Keratinocyte (primary cell): Measurements from ENCODE around the gene ITCH. TPM values are rescaled to one million over a fixed set of nuclear protein-coding genes. Genes with fewer than 3 reads are reported as not detected.
A peak's percentile ranks its signal among the peaks of the same experiment; 100 is the strongest.

Source experiments
- DNase-seq: peaks from one replicate; pipeline ENCODE4 v3.0.0-alpha.2; 2011; ENCODE audit warnings: low read depth, missing footprints, low spot score
- FAIRE-seq: peaks from 2 replicates; lab custom pipeline; 2011; peaks lifted over from hg19 to GRCh38; lab: Jason Lieb, UNC
- H2AFZ ChIP-seq: 2 replicates; pipeline ENCODE4 v1.6.0; 2012; ENCODE audit warnings: low read length, control low read depth, inconsistent platforms; ENCODE audit not compliant: control insufficient read depth
- H3K27ac ChIP-seq: 2 replicates; pipeline ENCODE4 v1.5.1; 2011; ENCODE audit warnings: low read length; ENCODE audit not compliant: control insufficient read depth, insufficient read depth
- H3K27me3 ChIP-seq: 3 replicates; pipeline ENCODE4 v1.6.0; 2011; ENCODE audit warnings: low read length; ENCODE audit not compliant: control insufficient read depth, insufficient read depth; ENCODE audit errors: extremely low read depth
- H3K36me3 ChIP-seq, 2 experiments: 2 replicates in 1 of 2; 3 replicates in 1 of 2; pipeline ENCODE4 v1.5.1; 2011; ENCODE audit warnings: low read length in 2 of 2, mild to moderate bottlenecking in 1 of 2; ENCODE audit not compliant: control insufficient read depth in 2 of 2, insufficient read depth in 2 of 2; ENCODE audit errors: extremely low read depth in 1 of 2
- H3K4me1 ChIP-seq: 3 replicates; pipeline ENCODE4 v1.5.1; 2011; ENCODE audit warnings: low read length; ENCODE audit not compliant: control insufficient read depth, insufficient read depth; ENCODE audit errors: extremely low read depth
- H3K4me2 ChIP-seq: 3 replicates; pipeline ENCODE4 v1.6.0; 2011; ENCODE audit warnings: low read depth, low read length; ENCODE audit not compliant: control insufficient read depth, insufficient read depth; ENCODE audit errors: extremely low read depth
- H3K4me3 ChIP-seq, 3 experiments: fragments of 200-600 bp in 1 of 3; sonication (generic) in 1 of 3; 2 replicates in 2 of 3; 3 replicates in 1 of 3; pipeline ENCODE4 v1.5.1; 2011 to 2016; ENCODE audit warnings: low read length in 3 of 3, mild to moderate bottlenecking in 3 of 3, control low read depth in 2 of 3, inconsistent platforms in 1 of 3, low read depth in 1 of 3, mixed read lengths in 1 of 3, mixed run types in 1 of 3, moderate library complexity in 1 of 3; ENCODE audit not compliant: control insufficient read depth in 2 of 3, insufficient read depth in 2 of 3; ENCODE audit errors: extremely low read depth in 1 of 3
- H3K79me2 ChIP-seq: 2 replicates; pipeline ENCODE4 v1.6.0; 2012; ENCODE audit warnings: low read length; ENCODE audit not compliant: control insufficient read depth, insufficient read depth
- H3K9ac ChIP-seq: 3 replicates; pipeline ENCODE4 v1.6.0; 2011; ENCODE audit warnings: low read length; ENCODE audit not compliant: control insufficient read depth, insufficient read depth; ENCODE audit errors: extremely low read depth
- H3K9me1 ChIP-seq: 3 replicates; pipeline ENCODE4 v1.6.0; 2011; ENCODE audit warnings: low read length; ENCODE audit not compliant: control insufficient read depth, insufficient read depth; ENCODE audit errors: extremely low read depth
- H3K9me3 ChIP-seq: 2 replicates; pipeline ENCODE4 v1.5.1; 2012; ENCODE audit warnings: low read depth, low read length; ENCODE audit not compliant: control insufficient read depth
- H4K20me1 ChIP-seq: 3 replicates; pipeline ENCODE4 v1.6.0; 2011; ENCODE audit warnings: low read length; ENCODE audit not compliant: control insufficient read depth, insufficient read depth; ENCODE audit errors: extremely low read depth
- EZH2 ChIP-seq: IDR thresholded peaks from one replicate; pipeline ENCODE4 v1.6.1; 2012; ENCODE audit warnings: inconsistent platforms, mild to moderate bottlenecking, low read length, moderate library complexity
- dilution Hi-C: fragments of 300-500 bp; cut with MboI; formaldehyde crosslinking; loops from one replicate; pipeline ENCODE4 v1.7.0; 2020; ENCODE audit warnings: low sequenced_read_pairs; ENCODE audit not compliant: extremely low pct_ligation_motif_present
- polyA plus RNA-seq, 5 experiments: library from polyadenylated mRNA; depleted of rRNA in 3 of 5; stranded (reverse) in 3 of 5; stranded (forward) in 1 of 5; unstranded in 1 of 5; fragments of >200 nt; gene quantifications; 1 replicate in 1 of 5; 2 replicates in 3 of 5; 3 replicates in 1 of 5; pipeline versions ENCODE4 v1.2.1 to v1.2.3, GENCODE V29; 2011 to 2012; ENCODE audit warnings: missing spikeins in 2 of 5, low read depth in 1 of 5, low replicate concordance in 1 of 5
- TF ChIP-seq, protein P1 (sequence below), 3 experiments: IDR thresholded peaks in 1 of 3; conservative IDR thresholded peaks in 1 of 3; optimal IDR thresholded peaks in 1 of 3; 2 replicates in 2 of 3; 3 replicates in 1 of 3; pipeline versions ENCODE3 to v1.5.1; 2011; ENCODE audit warnings: low read length in 3 of 3, mild to moderate bottlenecking in 3 of 3, moderate library complexity in 2 of 3, control low read depth in 1 of 3, inconsistent platforms in 1 of 3; ENCODE audit not compliant: insufficient read depth in 2 of 3; ENCODE audit errors: extremely low read depth in 1 of 3

The ITCH gene
- polyA plus RNA-seq, 1 donor (not counting 4 experiments of a cell fraction or from before 2014, with no cell fraction given) = 42.5 TPM

DNA sequence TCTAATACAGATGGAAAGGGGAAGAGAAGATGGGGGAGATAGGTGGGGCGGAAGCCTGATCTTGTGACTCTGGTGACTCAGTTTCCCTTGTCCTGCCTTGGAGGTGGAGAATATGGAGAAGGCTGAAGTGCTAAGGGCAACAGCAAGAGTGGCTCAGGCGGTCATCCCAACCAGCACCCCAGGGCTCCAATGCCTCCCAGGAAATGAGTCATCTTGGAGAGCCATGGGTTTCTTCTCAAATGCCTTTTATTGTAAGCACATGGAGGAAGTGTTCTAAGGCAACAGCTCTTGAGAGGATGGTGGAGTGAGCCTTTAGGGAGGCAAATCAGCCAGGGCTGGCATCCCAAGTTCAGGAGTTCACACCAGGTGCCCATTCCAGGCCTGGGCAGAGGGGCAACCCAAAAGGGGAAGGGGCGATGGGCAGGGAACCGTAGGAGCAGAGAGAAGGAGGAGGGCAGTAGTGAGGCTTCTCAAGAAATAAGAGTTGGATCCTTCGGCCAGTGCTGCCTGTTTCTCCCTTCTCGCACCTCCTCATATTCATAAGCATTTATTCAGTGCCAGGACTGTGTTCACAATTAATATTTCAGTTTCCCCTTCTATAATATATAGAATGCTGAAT lies 46.8 kb upstream of the ITCH start:
- Histone ChIP-seq H2AFZ (peak overlapping the region; percentile 44), H4K20me1 (no peaks in the 10 kb centered on the region), H3K9me3 (peaks cover 2% of the 10 kb centered on the region), H3K27me3 (no peaks in the 10 kb centered on the region), H3K4me3 (no peak overlapping the region), H3K36me3 (no peaks in the 10 kb centered on the region), H3K79me2 (no peaks in the 10 kb centered on the region), H3K27ac (peak overlapping the region; percentile 88), H3K9ac (peak overlapping the region; percentile 30), H3K4me2 (peak overlapping the region; percentile 57), H3K9me1 (no peaks in the 10 kb centered on the region), H3K4me1 (peaks cover 53% of the 10 kb centered on the region)
- TF ChIP-seq, protein P1, sequence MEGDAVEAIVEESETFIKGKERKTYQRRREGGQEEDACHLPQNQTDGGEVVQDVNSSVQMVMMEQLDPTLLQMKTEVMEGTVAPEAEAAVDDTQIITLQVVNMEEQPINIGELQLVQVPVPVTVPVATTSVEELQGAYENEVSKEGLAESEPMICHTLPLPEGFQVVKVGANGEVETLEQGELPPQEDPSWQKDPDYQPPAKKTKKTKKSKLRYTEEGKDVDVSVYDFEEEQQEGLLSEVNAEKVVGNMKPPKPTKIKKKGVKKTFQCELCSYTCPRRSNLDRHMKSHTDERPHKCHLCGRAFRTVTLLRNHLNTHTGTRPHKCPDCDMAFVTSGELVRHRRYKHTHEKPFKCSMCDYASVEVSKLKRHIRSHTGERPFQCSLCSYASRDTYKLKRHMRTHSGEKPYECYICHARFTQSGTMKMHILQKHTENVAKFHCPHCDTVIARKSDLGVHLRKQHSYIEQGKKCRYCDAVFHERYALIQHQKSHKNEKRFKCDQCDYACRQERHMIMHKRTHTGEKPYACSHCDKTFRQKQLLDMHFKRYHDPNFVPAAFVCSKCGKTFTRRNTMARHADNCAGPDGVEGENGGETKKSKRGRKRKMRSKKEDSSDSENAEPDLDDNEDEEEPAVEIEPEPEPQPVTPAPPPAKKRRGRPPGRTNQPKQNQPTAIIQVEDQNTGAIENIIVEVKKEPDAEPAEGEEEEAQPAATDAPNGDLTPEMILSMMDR (optimal IDR thresholded peaks at IDR 0.05 in 1 of 3, IDR thresholded peaks at IDR 0.05 in 1 of 3, conservative IDR thresholded peaks at IDR 0.05 in 1 of 3; ENCODE audit: extremely low read depth in 1 of 3, insufficient read depth in 2 of 3, low read length in 3 of 3) = no peak
- no peak for TF ChIP-seq EZH2
- FAIRE-seq (peak; percentile 81), DNase-seq (peak; percentile 66)
- dilution Hi-C loops = no loop called here

DNA sequence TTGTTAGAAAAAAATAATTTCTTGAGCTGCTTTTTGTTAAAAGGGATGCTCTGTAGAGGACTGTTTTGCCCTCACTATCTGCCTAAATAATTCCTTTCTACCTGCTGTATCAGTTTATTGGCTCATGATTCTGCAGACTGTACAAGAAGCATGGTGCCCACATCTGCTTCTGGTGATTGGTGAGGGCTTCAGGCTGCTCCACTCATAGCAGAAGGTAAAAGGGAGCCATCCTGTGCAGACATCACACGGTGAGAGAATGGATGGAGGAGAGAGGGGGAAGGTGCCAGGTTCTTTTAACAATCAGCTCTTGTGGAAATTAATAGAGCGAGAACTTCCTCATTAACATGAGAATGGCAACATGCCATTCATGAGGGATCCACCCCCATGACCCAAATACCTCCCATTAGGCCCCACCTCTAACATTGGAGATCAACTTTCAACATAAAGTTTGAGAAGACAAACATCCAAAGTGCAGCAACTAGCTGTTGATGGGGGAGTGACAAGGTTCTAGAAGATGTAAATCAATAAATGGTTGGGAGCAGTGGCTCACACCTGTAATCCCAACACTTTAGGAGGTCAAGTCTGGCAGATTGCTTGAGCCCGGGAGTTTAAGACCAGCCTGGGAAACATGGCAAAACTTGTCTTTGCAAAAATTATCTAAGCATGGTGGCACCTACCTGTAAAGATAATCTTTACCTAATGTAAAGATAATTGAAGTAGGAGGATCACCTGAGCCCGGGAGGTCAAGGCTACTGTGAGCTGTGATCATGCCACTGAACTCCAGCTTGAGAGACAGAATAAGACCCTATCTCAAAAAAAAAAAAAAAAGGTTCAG lies 44.2 kb upstream of the ITCH start:
- H3K4me2 ChIP-seq = peak overlapping the region; percentile 4
- dilution Hi-C loops = no loop called here
- no peak for FAIRE-seq

More for the DNA sequence above, 44.2 kb upstream of the ITCH start:
- Histone ChIP-seq H3K79me2 (no peaks in the 10 kb centered on the region), H3K4me1 (peaks cover 37% of the 10 kb centered on the region), H2AFZ (peak overlapping the region; percentile 27), H4K20me1 (no peaks in the 10 kb centered on the region), H3K4me3 (no peak overlapping the region), H3K9me3 (peaks cover 2% of the 10 kb centered on the region), H3K27me3 (no peaks in the 10 kb centered on the region), H3K9ac (no peak overlapping the region), H3K27ac (no peak overlapping the region), H3K36me3 (no peaks in the 10 kb centered on the region), H3K9me1 (no peaks in the 10 kb centered on the region)
- no peak for TF ChIP-seq EZH2
- TF ChIP-seq, protein P1 (optimal IDR thresholded peaks at IDR 0.05 in 1 of 3, IDR thresholded peaks at IDR 0.05 in 1 of 3, conservative IDR thresholded peaks at IDR 0.05 in 1 of 3; ENCODE audit: extremely low read depth in 1 of 3, insufficient read depth in 2 of 3, low read length in 3 of 3) = no peak
- no peak for DNase-seq
